ENCODE results near the gene DNAJC15.

Gene DNAJC15

DNA sequence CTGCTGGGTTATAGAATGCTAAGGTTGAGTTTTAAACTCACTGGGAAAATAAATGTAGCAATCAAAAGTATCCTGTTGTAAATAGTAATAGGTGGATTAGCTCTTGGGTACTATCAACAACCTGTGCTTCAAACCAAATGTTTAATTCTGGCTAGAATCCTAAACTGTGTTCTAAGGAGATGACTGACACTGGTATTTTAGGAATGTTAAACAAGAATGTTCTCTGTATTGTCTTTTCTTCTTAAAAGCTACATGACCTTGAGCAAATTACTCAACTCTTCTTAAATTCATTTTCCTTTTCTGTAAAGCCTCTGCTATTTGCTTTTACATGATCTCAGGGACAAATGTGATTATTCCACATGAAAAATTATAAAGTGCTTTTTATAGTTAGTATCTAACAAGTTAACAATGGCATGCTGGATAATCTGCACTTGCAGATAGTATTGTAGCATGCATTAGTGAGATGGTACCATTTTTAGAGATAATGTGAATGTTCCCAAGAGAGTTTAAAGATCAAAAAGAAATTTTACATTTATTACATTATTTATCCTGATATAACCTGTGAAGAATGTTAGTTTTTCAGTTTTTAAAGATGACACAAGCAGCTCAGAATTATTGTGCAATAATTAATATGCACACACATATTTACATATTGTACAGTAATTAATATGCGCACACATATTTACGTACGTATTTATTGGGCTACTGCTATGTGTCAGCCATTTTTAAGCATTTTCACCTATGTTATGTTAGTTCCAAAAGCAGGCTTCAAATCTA is 17.7 kb upstream of the DNAJC15 start:
- Histone ChIP-seq H3K27ac (ENCODE audit: low read depth, low read length) (0 out of 2 replicates have a peak overlapping the region, but pooled peaks have one; percentile 38), H3K4me1 (ENCODE audit: insufficient read depth, low read length) (peaks cover 15% of the 10 kb centered on the region), H3K9ac (ENCODE audit: low read depth, low read length) (no peak overlapping the region), H3K36me3 (ENCODE audit: insufficient read depth, low read length) (no peaks in the 10 kb centered on the region), H3K4me3 (ENCODE audit: low read length) (no peak overlapping the region), H3K9me3 (ENCODE audit: insufficient read depth, low read depth, low read length) (no peaks in the 10 kb centered on the region), H3K27me3 (ENCODE audit: insufficient read depth, low read length) (no peaks in the 10 kb centered on the region)
- 94% methylated on average over 3 of the region's 3 CpGs for whole genome bisulfite sequencing

GRCh38 chr13:43006893-43007631 is 16.3 kb upstream of the DNAJC15 start:
- Histone ChIP-seq H3K36me3 (ENCODE audit: insufficient read depth, low read length) (no peaks in the 10 kb centered on the region), H3K4me1 (ENCODE audit: insufficient read depth, low read length) (peaks cover 15% of the 10 kb centered on the region), H3K9me3 (ENCODE audit: insufficient read depth, low read depth, low read length) (no peaks in the 10 kb centered on the region), H3K4me3 (ENCODE audit: low read length) (no peak overlapping the region), H3K27ac (ENCODE audit: low read depth, low read length) (no peak overlapping the region), H3K9ac (ENCODE audit: low read depth, low read length) (no peak overlapping the region), H3K27me3 (ENCODE audit: insufficient read depth, low read length) (no peaks in the 10 kb centered on the region)
- 55% methylated on average over 3 of the region's 3 CpGs for WGBS

- no peaks in the 10 kb centered on the region for H3K9me3 ChIP-seq (ENCODE audit: insufficient read depth, low read depth, low read length)
- H3K36me3 ChIP-seq (ENCODE audit: insufficient read depth, low read length), result no peaks in the 10 kb centered on the region
- no peak overlapping the region for H3K4me3 ChIP-seq (ENCODE audit: low read length)
- H3K4me1 ChIP-seq (ENCODE audit: insufficient read depth, low read length), result peaks cover 15% of the 10 kb centered on the region
- no peak overlapping the region for H3K9ac ChIP-seq (ENCODE audit: low read depth, low read length)
- H3K27me3 ChIP-seq (ENCODE audit: insufficient read depth, low read length), result no peaks in the 10 kb centered on the region
- H3K27ac ChIP-seq (ENCODE audit: low read depth, low read length), result no peak overlapping the region
- WGBS, result 95% methylated on average over 2 of the region's 3 CpGs
Observed at GRCh38 chr13:43008596-43008995, 14.8 kb upstream of the DNAJC15 start.

- Histone ChIP-seq H3K4me1 (ENCODE audit: insufficient read depth, low read length) (peaks cover 15% of the 10 kb centered on the region), H3K4me3 (ENCODE audit: low read length) (no peak overlapping the region), H3K9me3 (ENCODE audit: insufficient read depth, low read depth, low read length) (no peaks in the 10 kb centered on the region), H3K9ac (ENCODE audit: low read depth, low read length) (no peak overlapping the region), H3K27me3 (ENCODE audit: insufficient read depth, low read length) (no peaks in the 10 kb centered on the region), H3K27ac (ENCODE audit: low read depth, low read length) (no peak overlapping the region), H3K36me3 (ENCODE audit: insufficient read depth, low read length) (no peaks in the 10 kb centered on the region)
- no CpG with 5 or more reads among the region's 1 CpG for WGBS
Observed at GRCh38 chr13:43009506-43009905, 13.9 kb upstream of the DNAJC15 start.

DNA sequence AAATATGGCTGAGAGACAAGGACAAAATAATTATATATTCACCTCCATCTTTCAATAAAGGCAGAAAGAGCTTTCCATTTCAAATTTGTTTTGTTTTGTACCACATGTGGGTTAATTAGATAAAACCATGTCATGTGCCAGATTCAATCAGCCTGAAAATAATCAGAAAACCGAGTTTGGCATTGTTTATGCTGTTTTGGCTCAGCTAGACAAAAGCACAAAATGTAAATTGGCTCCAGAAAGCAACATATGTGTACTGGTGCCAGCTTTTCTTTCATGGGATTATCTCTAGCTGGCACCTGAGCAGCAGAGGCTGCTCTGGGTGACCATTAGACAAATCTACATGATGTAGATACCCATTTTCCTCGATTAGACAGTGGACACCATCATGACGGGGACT is 9.2 kb upstream of the DNAJC15 start:
- Histone ChIP-seq H3K9ac (ENCODE audit: low read depth, low read length) (no peak overlapping the region), H3K4me3 (ENCODE audit: low read length) (no peak overlapping the region), H3K9me3 (ENCODE audit: insufficient read depth, low read depth, low read length) (peaks cover 4% of the 10 kb centered on the region; the same call in 1 of the 2 replicates), H3K27ac (ENCODE audit: low read depth, low read length) (no peak overlapping the region), H3K27me3 (ENCODE audit: insufficient read depth, low read length) (no peaks in the 10 kb centered on the region), H3K4me1 (ENCODE audit: insufficient read depth, low read length) (no peaks in the 10 kb centered on the region), H3K36me3 (ENCODE audit: insufficient read depth, low read length) (no peaks in the 10 kb centered on the region)
- WGBS, result 90% methylated on average over 3 of the region's 3 CpGs

DNA sequence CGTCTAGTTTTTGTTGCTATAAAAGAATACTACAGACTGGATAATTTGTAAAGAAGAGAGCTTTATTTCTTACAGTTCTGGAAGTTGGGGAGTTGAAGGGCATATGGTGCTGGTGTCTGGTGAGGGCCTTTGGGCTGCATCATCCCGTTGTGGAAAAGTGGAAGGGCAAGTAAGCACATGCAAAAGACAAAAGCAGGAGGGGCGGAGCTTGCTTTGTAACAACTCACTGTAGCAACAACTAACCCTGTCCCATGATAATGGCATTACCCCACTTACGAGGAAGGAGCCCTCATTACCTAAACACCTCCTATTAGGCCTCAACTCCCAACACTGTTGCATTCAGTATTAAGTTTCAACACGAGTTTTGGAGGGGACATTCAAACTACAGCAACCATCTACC is 7.2 kb upstream of the DNAJC15 start:
- Histone ChIP-seq H3K4me3 (ENCODE audit: low read length) (no peak overlapping the region), H3K27me3 (ENCODE audit: insufficient read depth, low read length) (no peaks in the 10 kb centered on the region), H3K9ac (ENCODE audit: low read depth, low read length) (no peak overlapping the region), H3K9me3 (ENCODE audit: insufficient read depth, low read depth, low read length) (peaks cover 4% of the 10 kb centered on the region; the same call in 1 of the 2 replicates), H3K4me1 (ENCODE audit: insufficient read depth, low read length) (peaks cover 14% of the 10 kb centered on the region), H3K36me3 (ENCODE audit: insufficient read depth, low read length) (no peaks in the 10 kb centered on the region), H3K27ac (ENCODE audit: low read depth, low read length) (no peak overlapping the region)
- 79% methylated on average over 5 of the region's 5 CpGs for WGBS

- no peaks in the 10 kb centered on the region for H3K27me3 ChIP-seq (ENCODE audit: insufficient read depth, low read length)
- H3K27ac ChIP-seq (ENCODE audit: low read depth, low read length), result no peak overlapping the region
- peaks cover 14% of the 10 kb centered on the region for H3K4me1 ChIP-seq (ENCODE audit: insufficient read depth, low read length)
- WGBS, result 73% methylated on average over 2 of the region's 2 CpGs
- no peaks in the 10 kb centered on the region for H3K36me3 ChIP-seq (ENCODE audit: insufficient read depth, low read length)
- H3K9me3 ChIP-seq (ENCODE audit: insufficient read depth, low read depth, low read length), result peaks cover 4% of the 10 kb centered on the region; the same call in 1 of the 2 replicates
- no peak overlapping the region for H3K4me3 ChIP-seq (ENCODE audit: low read length)
- H3K9ac ChIP-seq (ENCODE audit: low read depth, low read length), result no peak overlapping the region
Observed at GRCh38 chr13:43019811-43020210, 3.6 kb upstream of the DNAJC15 start.

DNA sequence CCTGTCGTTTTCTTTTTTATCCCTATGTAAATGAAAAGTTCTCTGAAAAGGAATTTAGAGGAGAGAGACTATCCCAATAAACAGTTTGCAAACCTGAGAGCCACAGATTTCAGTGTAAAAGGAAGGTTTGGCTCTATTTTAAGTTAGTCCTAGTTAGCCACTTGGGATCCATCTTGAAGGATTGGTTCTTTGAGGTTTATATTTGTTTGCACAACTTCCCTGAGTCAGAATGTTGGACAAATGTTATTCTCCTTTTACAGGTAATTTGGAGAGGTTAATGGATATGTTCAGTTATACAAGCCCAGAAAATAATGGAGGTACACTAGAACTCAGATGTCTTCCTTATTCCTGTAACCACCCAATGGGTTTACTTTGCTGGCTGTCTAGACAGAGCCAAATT is 2.6 kb upstream of the DNAJC15 start:
- H3K27ac ChIP-seq (ENCODE audit: low read depth, low read length), result no peak overlapping the region
- WGBS, result no CpG with 5 or more reads among the region's 1 CpG
- no peak overlapping the region for H3K4me3 ChIP-seq (ENCODE audit: low read length)
- H3K36me3 ChIP-seq (ENCODE audit: insufficient read depth, low read length), result no peaks in the 10 kb centered on the region
- peaks cover 4% of the 10 kb centered on the region; the same call in 1 of the 2 replicates for H3K9me3 ChIP-seq (ENCODE audit: insufficient read depth, low read depth, low read length)
- H3K27me3 ChIP-seq (ENCODE audit: insufficient read depth, low read length), result no peaks in the 10 kb centered on the region
- no peak overlapping the region for H3K9ac ChIP-seq (ENCODE audit: low read depth, low read length)
- H3K4me1 ChIP-seq (ENCODE audit: insufficient read depth, low read length), result peaks cover 14% of the 10 kb centered on the region

DNA sequence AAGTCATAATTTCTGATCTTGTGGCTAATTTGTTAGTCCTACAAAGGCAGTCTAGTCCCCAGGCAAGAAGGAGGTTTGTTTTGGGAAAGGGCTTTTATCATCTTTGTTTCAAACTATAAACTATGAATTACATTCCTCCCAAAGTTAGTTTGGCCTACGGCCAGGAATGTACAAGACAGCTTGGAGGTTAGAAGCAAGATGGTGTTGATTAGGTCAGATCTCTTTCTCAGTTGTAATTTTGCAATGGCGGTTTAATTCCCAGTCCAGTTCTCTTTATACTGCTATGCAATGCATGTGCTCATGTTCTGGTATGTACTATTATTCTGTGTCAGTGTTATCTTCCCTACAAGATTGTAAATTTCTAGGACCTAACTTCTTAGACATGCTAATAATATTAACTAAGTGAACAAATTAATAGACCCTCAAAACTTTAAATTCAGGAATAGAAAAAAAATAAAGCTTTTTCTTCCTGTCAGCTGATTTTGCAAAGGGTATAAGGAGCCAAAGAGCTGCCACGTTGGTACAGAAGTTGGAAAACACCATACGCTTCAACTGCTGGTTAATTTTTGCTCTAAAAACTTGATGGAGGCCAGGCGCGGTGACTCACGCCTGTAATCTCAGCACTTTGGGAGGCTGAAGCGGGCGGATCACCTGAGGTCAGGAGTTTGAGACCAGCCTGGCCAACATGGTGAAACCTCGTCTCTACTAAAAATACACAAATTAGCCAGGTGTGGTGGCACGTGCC is 1.3 kb upstream of the DNAJC15 start:
- Histone ChIP-seq H3K27ac (ENCODE audit: low read depth, low read length) (no peak overlapping the region), H3K9me3 (ENCODE audit: insufficient read depth, low read depth, low read length) (no peaks in the 10 kb centered on the region), H3K9ac (ENCODE audit: low read depth, low read length) (no peak overlapping the region), H3K27me3 (ENCODE audit: insufficient read depth, low read length) (no peaks in the 10 kb centered on the region), H3K36me3 (ENCODE audit: insufficient read depth, low read length) (no peaks in the 10 kb centered on the region), H3K4me3 (ENCODE audit: low read length) (no peak overlapping the region), H3K4me1 (ENCODE audit: insufficient read depth, low read length) (peaks cover 14% of the 10 kb centered on the region)
- WGBS, result 95% methylated on average over 11 of the region's 11 CpGs

GRCh38 chr13:43022934-43023288 is 475 bp upstream of the DNAJC15 start:
- WGBS, result 43% methylated on average over 12 of the region's 12 CpGs
- peak overlapping the region; percentile 76 for H3K9ac ChIP-seq (ENCODE audit: low read depth, low read length)

GRCh38 chr13:43026262-43026661 is 2.9 kb downstream of the DNAJC15 start:
- H3K4me3 ChIP-seq (ENCODE audit: low read length), result no peak overlapping the region
- H3K36me3 ChIP-seq (ENCODE audit: insufficient read depth, low read length), result peaks cover 4% of the 10 kb centered on the region; the same call in 1 of the 2 replicates
- 94% methylated on average over 2 of the region's 2 CpGs for WGBS
- H3K27me3 ChIP-seq (ENCODE audit: insufficient read depth, low read length), result no peaks in the 10 kb centered on the region
- no peak overlapping the region for H3K27ac ChIP-seq (ENCODE audit: low read depth, low read length)
- no peak overlapping the region for H3K9ac ChIP-seq (ENCODE audit: low read depth, low read length)
- no peaks in the 10 kb centered on the region for H3K4me1 ChIP-seq (ENCODE audit: insufficient read depth, low read length)
- no peaks in the 10 kb centered on the region for H3K9me3 ChIP-seq (ENCODE audit: insufficient read depth, low read depth, low read length)

More at GRCh38 chr13:43022934-43023288, 475 bp upstream of the DNAJC15 start:
- H3K36me3 ChIP-seq (ENCODE audit: insufficient read depth, low read length), result peaks cover 2% of the 10 kb centered on the region; the same call in 1 of the 2 replicates
- H3K27me3 ChIP-seq (ENCODE audit: insufficient read depth, low read length), result no peaks in the 10 kb centered on the region
- peak overlapping the region; percentile 70 for H3K4me3 ChIP-seq (ENCODE audit: low read length)
- H3K9me3 ChIP-seq (ENCODE audit: insufficient read depth, low read depth, low read length), result no peaks in the 10 kb centered on the region
- H3K27ac ChIP-seq (ENCODE audit: low read depth, low read length), result peak overlapping the region; percentile 38; the same call in 1 of the 2 replicates
- peaks cover 14% of the 10 kb centered on the region for H3K4me1 ChIP-seq (ENCODE audit: insufficient read depth, low read length)

Measured in HUES64 (cell line).